ENCODE results near the gene AATK.

- TF ChIP-seq CTCF (IDR thresholded peaks at IDR 0.05; ENCODE audit: insufficient read depth, low read length) (no peak), GABPA (IDR thresholded peaks at IDR 0.05; ENCODE audit: low read depth) (no peak), POLR2AphosphoS5 (IDR thresholded peaks at IDR 0.05; ENCODE audit: low read depth) (no peak), REST (IDR thresholded peaks at IDR 0.05; ENCODE audit: insufficient replicate concordance, low read depth) (no peak)
Observed at GRCh38 chr17:81164371-81165245, 1.4 kb downstream of the AATK start.
